GM13976 (cell line): ENCODE data around the gene NF1.
A peak's percentile ranks its signal among the peaks of the same experiment; 100 is the strongest.

Source experiments
- DNase-seq: peaks from one replicate; pipeline ENCODE4 v3.0.0; 2012; ENCODE audit warnings: low spot score
- in situ Hi-C: fragments of 300-500 bp; cut with MboI; formaldehyde crosslinking; loops from one replicate; pipeline ENCODE4 v1.12.0; 2022; ENCODE audit warnings: low sequenced_read_pairs, mixed read lengths, inconsistent platforms; ENCODE audit not compliant: unreplicated experiment
- TF ChIP-seq, protein P1 (sequence below): IDR thresholded peaks from 2 replicates; pipeline ENCODE4 v1.5.1; 2012; ENCODE audit warnings: borderline replicate concordance, mild to moderate bottlenecking; ENCODE audit not compliant: insufficient read depth; ENCODE audit errors: extremely low read depth, missing control alignments, control extremely low read depth

NF1 gene

DNA sequence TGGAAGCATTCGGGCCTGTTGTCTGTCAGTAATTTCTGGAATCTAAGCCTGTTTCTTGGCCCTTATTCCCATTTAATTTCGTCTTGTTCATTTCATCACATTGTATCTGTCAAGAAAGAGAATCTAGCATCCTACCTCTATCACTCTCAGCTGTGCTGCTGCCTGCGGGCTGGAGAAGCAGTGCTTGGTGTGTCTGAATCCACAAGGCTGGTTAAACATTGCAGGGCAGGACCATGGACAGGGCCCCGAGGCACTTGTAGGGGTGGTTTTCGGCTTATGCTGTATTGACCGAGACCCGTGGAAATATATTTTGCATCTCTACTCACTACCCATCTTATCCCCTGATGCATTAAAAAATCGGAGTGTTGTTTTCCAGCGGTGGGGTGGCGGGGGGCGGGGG lies 299.8 kb downstream of the NF1 start:
- in situ Hi-C loops: no loop called here
- TF ChIP-seq, protein P1, sequence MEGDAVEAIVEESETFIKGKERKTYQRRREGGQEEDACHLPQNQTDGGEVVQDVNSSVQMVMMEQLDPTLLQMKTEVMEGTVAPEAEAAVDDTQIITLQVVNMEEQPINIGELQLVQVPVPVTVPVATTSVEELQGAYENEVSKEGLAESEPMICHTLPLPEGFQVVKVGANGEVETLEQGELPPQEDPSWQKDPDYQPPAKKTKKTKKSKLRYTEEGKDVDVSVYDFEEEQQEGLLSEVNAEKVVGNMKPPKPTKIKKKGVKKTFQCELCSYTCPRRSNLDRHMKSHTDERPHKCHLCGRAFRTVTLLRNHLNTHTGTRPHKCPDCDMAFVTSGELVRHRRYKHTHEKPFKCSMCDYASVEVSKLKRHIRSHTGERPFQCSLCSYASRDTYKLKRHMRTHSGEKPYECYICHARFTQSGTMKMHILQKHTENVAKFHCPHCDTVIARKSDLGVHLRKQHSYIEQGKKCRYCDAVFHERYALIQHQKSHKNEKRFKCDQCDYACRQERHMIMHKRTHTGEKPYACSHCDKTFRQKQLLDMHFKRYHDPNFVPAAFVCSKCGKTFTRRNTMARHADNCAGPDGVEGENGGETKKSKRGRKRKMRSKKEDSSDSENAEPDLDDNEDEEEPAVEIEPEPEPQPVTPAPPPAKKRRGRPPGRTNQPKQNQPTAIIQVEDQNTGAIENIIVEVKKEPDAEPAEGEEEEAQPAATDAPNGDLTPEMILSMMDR: no peak
- peak; percentile 73 for DNase-seq

DNA sequence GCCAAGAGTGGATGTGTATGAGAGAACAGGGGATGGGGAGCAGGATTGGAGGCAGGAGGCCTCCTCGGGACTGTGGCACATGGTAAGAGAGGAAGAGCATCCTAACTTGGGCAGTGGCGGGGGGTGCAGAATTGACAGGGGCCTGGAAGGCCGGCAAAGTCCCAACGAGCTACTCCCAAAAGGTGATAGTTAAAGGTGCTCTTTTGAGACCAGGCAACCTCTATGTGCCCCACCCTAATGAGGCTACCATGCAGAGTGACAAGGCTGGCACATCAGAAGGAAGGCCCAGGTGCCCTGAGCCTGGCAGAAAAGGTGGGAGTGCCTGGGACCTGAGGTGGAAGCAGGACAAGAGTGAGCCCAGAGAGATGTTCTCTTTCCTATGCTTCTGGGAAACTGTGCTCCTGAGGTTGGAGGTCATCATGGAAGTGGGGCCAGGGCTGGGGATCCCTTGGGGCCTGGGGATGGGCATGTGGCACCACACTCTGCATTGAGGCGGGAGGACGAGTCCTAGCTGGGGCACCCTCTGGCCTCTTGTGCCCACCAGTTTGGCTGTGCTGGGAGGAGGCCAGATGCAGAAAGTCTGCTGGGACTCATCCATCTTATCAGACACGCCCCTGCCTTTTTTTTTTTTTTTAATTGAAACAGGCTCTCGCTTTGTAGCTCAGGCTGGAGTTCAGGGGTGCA lies 302.6 kb downstream of the NF1 start:
- in situ Hi-C loops: no loop called here
- DNase-seq: no peak
- TF ChIP-seq, protein P1: no peak

DNA sequence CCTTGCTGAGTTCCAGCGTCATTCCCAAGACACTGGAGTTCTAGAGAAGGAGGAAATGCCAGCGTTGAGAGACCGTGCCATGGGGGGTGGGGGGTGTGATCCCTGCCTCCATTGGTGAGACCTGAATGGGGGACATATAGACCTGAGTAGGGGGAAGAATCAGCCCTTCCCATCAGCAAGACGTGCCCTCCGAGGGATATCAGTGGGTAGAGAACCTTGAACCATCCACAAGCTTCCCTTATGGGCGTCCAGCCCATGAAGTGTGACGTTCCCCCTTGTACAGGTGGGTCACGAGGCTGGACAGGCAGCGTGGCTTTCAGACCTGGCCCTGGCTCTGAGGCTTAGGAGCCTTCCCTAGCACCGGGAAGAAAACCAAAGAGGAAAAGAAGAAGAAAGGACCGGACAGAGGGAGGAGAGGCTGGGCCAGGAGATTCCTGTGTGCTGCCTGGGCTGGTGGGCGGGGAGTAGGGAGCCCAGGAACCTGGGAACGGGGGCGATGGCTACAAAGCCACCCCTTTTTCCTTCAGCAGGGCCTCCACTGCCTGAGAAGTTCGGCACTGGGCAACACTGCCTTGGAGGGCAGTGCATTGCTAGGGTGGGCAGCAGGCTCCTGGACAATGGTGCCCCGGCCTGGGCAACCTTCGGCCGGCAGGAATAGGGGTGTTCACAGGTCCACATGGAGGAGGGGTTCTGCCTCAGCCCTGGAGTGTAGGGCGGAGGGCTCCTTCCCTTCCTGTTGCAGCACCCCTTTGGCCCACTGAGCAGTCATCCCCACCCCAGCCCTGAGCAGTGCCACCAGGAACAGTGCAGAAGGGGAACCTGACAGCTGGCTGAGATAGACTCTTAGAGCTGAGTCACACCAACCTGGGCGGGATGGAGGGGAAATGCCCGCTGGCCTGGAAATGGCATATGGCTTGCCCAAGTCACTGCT lies 303.9 kb downstream of the NF1 start:
- TF ChIP-seq, protein P1: no peak
- in situ Hi-C loops: no loop called here
- DNase-seq: no peak

DNA sequence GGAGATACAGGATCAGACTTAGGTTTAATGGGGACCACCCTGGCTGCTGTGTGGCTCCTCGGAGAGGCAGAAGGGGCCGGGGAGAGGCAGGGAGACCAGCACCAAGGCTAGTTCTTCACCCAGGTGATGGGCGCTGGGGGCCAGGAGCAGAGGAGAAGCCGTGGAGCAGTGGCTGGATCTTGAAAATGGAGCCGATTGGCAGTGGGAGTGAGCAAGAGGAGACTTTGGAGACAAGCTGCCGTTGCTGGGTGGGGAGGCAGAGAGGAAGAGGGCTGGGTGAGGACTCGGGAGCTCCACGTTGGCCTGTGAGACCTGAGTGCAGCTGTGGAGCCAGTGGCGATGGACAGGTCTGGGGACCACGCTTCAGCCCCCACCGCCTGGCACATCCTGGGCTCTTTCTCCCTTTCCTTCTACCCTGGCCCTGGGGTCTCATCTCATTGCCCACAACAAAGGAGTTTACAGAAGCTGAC lies 305.7 kb downstream of the NF1 start:
- DNase-seq: no peak
- TF ChIP-seq, protein P1: no peak
- in situ Hi-C loops: no loop called here

DNA sequence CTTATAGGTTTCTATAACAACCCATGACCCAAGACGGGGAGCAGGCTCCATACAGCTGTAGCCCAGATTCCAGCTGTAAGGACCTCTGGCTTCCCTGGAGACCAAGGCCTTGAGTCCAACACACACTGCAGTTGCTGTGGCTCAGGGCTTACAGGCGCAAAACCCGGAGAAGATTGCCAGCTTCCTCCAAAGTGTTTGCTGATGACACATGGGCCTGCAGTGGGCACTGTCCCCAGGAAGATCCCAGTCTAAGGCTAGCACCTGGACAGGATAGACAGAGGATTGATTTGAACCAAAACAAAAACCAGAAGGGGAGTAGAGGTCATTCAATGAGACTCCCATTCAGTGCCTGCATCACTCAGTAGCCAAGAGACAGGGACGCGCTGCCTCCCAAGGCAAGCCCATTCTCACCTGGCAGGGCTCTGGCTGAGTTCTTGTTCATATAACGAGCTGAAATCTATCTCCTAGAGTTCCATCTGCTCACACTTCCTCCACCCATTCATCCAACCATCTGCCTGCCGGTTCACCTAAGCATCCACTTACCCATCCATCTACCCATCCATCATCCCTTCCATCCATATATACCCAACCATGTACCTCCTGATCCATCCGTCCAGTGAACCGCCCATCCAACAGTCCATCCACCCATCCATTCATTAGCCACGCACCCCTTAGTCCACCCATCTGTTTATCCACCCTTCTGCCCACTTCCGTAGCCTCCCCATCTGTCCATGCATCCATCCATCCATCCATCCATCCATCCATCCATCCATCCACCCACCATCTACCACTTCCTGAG lies 306.9 kb downstream of the NF1 start:
- no peak for DNase-seq
- TF ChIP-seq, protein P1: no peak
- in situ Hi-C loops: no loop called here
